DOHH2 (cell line): ENCODE results near the gene GCC2.
"Not testable (repeated sequence)": the region's sequence is repeated elsewhere in the genome, so short reads cannot be mapped to it uniquely, and the experiment has no call there.

Source experiments
- H3F3A ChIP-seq: fragments of 200-600 bp; sonication (generic), shearing (Covaris generic); 2 replicates; pipeline ENCODE4 v1.6.0; 2016; ENCODE audit warnings: antibody characterized with exemption, mild to moderate bottlenecking; ENCODE audit not compliant: control insufficient read depth, insufficient read depth
- H3K27ac ChIP-seq: fragments of 200-600 bp; sonication (generic); 2 replicates; pipeline ENCODE4 v1.5.1; 2014; ENCODE audit warnings: low read depth, mild to moderate bottlenecking, low read length, moderate library complexity
- H3K27me3 ChIP-seq: fragments of 200-600 bp; sonication (generic); 2 replicates; pipeline ENCODE4 v1.6.1; 2014; ENCODE audit warnings: mild to moderate bottlenecking, low read length, mixed read lengths; ENCODE audit not compliant: control insufficient read depth
- H3K36me3 ChIP-seq: fragments of 200-600 bp; sonication (generic); 2 replicates; pipeline ENCODE4 v1.6.1; 2014; ENCODE audit warnings: mild to moderate bottlenecking, low read length, moderate library complexity, mixed read lengths; ENCODE audit not compliant: control insufficient read depth
- H3K4me1 ChIP-seq: fragments of 200-600 bp; sonication (generic); 2 replicates; pipeline ENCODE4 v1.6.1; 2014; ENCODE audit warnings: mild to moderate bottlenecking, low read length, mixed read lengths; ENCODE audit not compliant: control insufficient read depth
- H3K4me2 ChIP-seq: fragments of 200-600 bp; sonication (generic); 2 replicates; pipeline ENCODE4 v1.6.0; 2014; ENCODE audit warnings: mild to moderate bottlenecking, low read length, moderate library complexity
- H3K4me3 ChIP-seq: fragments of 200-600 bp; sonication (generic); 2 replicates; pipeline ENCODE4 v1.5.1; 2014; ENCODE audit warnings: mild to moderate bottlenecking, low read length, mixed read lengths
- H3K79me2 ChIP-seq: fragments of 200-600 bp; sonication (generic); 2 replicates; pipeline ENCODE4 v1.6.1; 2014; ENCODE audit warnings: mild to moderate bottlenecking, low read length, mixed read lengths; ENCODE audit not compliant: control insufficient read depth
- H3K9me2 ChIP-seq: fragments of 200-600 bp; sonication (generic); replicated peaks from 2 replicates; pipeline ENCODE4 v1.6.1; 2014; ENCODE audit warnings: mild to moderate bottlenecking, low read length, mixed read lengths; ENCODE audit not compliant: control insufficient read depth
- H3K9me3 ChIP-seq: fragments of 200-600 bp; sonication (generic); 2 replicates; pipeline ENCODE4 v1.6.1; 2014; ENCODE audit warnings: antibody characterized with exemption, low read length, mixed read lengths; ENCODE audit not compliant: control insufficient read depth, insufficient read depth
- H4K20me1 ChIP-seq: fragments of 200-600 bp; sonication (generic); 2 replicates; pipeline ENCODE4 v1.6.0; 2014; ENCODE audit warnings: low read depth, mild to moderate bottlenecking, antibody characterized with exemption, low read length, moderate library complexity; ENCODE audit not compliant: control insufficient read depth, insufficient read depth
- EZH2phosphoT487 ChIP-seq: fragments of 200-600 bp; sonication (generic); IDR thresholded peaks from 2 replicates; pipeline ENCODE4 v1.6.1; 2017; ENCODE audit warnings: borderline replicate concordance, mild to moderate bottlenecking, antibody characterized with exemption, low read length, moderate library complexity, mixed read lengths
- TF ChIP-seq, protein P1 (sequence below): fragments of 200-600 bp; sonication (generic); IDR thresholded peaks from one replicate; pipeline ENCODE4 v1.5.1; 2014; ENCODE audit warnings: antibody characterized with exemption, mild to moderate bottlenecking, low read depth, low read length; ENCODE audit not compliant: poor library complexity, severe bottlenecking

GCC2 gene

GRCh38 chr2:108555572-108555971 lies 106.6 kb downstream of the GCC2 start:
- Histone ChIP-seq H3K9me3 (no peaks in the 10 kb centered on the region), H3K27ac (no peak overlapping the region), H3K79me2 (peaks cover 80% of the 10 kb centered on the region), H3K36me3 (no peaks in the 10 kb centered on the region), H3K9me2 (no peaks in the 10 kb centered on the region), H3K4me2 (no peak overlapping the region), H4K20me1 (no peaks in the 10 kb centered on the region), H3K4me3 (no peak overlapping the region), H3K4me1 (peaks cover 5% of the 10 kb centered on the region), H3F3A (no peaks in the 10 kb centered on the region), H3K27me3 (no peaks in the 10 kb centered on the region)
- TF ChIP-seq, protein P1, sequence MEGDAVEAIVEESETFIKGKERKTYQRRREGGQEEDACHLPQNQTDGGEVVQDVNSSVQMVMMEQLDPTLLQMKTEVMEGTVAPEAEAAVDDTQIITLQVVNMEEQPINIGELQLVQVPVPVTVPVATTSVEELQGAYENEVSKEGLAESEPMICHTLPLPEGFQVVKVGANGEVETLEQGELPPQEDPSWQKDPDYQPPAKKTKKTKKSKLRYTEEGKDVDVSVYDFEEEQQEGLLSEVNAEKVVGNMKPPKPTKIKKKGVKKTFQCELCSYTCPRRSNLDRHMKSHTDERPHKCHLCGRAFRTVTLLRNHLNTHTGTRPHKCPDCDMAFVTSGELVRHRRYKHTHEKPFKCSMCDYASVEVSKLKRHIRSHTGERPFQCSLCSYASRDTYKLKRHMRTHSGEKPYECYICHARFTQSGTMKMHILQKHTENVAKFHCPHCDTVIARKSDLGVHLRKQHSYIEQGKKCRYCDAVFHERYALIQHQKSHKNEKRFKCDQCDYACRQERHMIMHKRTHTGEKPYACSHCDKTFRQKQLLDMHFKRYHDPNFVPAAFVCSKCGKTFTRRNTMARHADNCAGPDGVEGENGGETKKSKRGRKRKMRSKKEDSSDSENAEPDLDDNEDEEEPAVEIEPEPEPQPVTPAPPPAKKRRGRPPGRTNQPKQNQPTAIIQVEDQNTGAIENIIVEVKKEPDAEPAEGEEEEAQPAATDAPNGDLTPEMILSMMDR = no peak
- no peak for TF ChIP-seq EZH2phosphoT487

- not testable (repeated sequence) for H3K4me3 ChIP-seq, H3K9me3 ChIP-seq, H3K27me3 ChIP-seq, H3K4me2 ChIP-seq, H3K4me1 ChIP-seq, H3K36me3 ChIP-seq, H3K9me2 ChIP-seq, H3K27ac ChIP-seq, H4K20me1 ChIP-seq, H3F3A ChIP-seq
- peaks cover 86% of the 10 kb centered on the region for H3K79me2 ChIP-seq
Observed at GRCh38 chr2:108556581-108556980, 107.6 kb downstream of the GCC2 start.
